ENCODE data around the gene KIAA2012. TPM values are rescaled to one million over a fixed set of nuclear protein-coding genes. Genes with fewer than 3 reads are reported as not detected.
"Not testable (repeated sequence)": the region's sequence is repeated elsewhere in the genome, so short reads cannot be mapped to it uniquely, and the experiment has no call there.

Gene KIAA2012
- total RNA-seq, 2 donors from 2014 or later = 0.11 TPM; not detected in 1

DNA sequence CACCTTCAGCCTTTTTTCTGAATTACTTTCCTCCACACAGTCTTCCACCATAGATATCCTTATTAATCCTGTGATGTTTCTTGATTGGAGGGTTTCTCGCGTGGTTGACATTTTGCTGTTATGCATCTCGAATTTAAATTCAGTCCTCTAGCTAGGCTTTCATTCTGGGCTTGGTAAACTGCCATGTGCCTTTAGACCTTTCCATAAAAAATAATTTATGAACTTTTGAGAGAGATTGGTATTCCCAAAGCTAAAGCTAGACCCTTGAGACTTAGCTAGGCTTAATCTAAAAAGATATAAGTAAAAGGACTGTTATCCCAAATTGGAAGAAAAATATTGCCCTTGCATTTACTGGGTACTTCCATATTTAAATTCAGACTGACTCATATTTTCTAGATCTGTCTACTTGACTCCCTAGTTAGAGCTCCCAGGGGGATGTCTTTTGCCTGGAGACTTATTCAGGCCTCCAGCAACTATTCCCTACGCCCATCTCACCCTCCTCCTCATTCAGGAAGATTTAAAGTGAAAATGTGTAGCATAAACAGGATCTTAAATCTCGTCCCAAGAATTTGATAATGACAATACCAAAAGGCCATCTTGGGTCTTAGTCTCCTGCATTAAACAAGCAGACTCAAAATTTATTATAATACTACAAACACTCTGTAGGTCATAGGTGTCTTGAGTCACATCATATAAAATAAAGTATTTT lies 60.3 kb downstream of the KIAA2012 start:
- intact Hi-C loops (cut with DNase I, micrococcal nuclease) = no loop called here
- DNase-seq (no peak), ATAC-seq (no peak)

DNA sequence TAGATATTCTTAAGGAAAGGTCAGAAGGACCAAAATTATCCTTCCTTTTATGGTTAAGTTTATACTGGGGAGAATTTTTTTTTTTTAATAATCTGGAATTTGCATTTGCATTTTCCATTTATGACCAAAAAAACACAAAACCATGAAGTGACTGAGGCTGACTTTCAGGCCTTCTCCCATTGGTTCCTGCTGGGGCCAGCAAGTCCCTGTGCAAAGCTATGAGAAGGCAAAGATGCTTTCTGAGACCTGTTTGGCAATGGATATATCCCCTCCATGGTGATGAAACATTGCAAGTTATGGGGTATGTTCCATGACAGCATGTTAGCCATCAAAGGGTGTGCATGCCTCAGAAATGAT lies 60.8 kb downstream of the KIAA2012 start:
- no peak for DNase-seq
- intact Hi-C loops (cut with DNase I, micrococcal nuclease) = no loop called here
- no peak for ATAC-seq

DNA sequence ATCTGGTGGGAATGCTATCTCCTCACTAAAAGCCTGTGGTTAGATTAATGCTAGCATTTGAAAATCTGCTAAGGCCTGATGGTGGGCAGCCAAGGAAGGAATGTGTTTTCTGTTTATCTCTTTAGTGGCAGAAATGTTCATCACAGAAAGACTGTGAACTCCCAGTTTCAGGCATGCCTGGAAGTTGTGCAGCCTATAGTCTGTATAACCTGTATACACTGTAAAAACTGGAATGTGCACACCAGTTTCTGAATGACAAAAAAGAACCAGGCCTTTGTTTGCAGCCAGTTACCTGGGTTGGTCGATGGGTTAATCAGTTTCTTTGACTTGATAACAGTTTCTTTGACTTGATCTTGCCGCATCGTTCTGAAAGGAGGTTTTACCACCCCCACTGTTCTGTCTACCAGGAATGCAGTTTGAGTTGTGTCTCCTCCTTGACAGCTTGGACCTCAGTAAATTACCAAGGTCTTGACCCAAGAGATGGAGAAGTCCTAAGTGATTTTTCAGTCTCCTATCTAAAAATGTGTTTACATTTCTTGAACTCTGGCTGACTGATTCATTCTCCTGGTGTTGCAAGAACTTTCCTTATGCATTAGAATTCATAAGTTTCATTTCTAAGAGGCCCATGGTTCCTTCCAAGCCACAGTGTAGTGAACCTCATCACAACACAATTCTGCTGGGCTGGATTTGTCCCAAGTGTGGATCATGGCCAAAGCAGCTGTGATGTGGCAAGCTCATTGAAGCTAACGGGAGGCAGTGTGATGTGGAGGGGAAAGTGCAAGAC lies 62.2 kb downstream of the KIAA2012 start:
- no peak for ATAC-seq
- peak; percentile 34 to 65 for DNase-seq
- intact Hi-C loops (cut with DNase I, micrococcal nuclease) = no loop called here

DNA sequence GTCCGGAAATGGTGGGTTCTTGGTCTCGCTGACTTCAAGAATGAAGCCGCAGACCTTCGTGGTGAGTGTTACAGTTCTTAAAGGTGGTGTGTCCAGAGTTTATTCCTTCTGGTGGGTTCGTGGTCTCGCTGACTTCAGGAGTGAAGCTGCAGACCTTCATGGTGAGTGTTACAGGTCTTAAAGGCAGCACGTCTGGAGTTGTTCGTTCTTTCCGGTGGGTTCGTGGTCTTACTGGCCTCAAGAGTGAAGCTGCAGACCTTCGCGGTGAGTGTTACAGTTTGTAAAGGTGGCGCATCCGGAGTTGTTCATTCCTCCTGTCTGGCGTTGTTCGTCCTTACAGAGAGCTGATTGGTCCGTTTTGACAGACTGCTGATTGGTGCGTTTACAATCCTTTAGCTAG lies 63.0 kb downstream of the KIAA2012 start:
- intact Hi-C loops (cut with DNase I, micrococcal nuclease); DNase-seq; ATAC-seq: not testable (repeated sequence)

DNA sequence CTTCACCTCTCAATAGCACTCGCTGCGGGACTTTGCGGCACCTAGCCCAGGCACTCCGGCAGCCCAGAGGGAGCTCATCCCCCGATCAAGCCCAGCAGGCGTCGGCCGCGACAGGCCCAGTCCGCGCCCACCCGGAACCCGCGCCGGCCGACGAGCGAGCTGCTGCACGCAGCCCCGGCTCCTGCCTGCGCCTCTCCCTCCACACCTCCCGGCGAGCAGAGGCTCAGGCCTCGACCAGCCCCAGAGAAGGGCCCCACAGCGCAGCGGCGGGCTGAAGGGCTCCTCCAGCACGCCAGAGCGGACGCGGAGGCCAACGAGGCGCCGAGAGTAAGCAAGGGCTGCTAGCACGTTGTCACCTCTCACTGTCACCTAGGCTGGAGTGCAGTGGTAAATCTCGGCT lies 63.5 kb downstream of the KIAA2012 start:
- no peak for ATAC-seq
- DNase-seq = no peak
- intact Hi-C loops (cut with DNase I, micrococcal nuclease) = no loop called here

DNA sequence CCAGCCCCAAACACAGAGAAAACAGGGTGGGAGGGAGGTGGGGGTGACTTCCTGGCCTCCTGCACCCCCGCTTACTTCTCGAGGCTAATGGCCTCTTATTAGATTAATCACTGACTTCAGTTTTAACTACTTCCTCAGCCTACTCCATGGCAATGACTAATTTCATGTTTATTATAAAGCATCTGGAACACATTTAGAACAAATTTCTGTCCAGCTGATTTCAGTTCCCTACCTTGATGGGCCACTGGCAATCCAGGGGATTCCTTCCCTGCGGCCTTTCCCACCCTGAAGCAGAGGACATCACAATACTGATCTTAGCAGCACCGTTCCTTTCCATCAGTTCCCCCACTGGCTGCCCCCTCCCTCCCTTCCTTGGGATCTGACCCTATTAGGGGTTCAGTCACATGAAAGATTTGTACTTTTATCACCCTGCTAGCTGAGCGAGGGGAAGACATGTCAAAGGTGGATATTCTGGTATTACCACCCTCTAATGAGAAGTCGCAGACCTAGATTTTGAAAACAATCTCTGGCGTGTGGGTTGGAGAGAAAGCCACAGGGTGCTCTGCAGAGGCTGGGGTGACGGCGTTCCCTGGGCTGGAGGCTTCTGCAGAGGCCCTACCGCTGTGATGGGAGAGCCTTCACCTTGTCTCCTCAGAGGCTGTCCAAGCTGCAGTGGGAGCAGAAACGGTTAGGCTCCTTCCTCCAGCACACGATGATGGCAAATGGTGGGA lies 67.6 kb downstream of the KIAA2012 start:
- ATAC-seq = no peak
- DNase-seq = no peak
- intact Hi-C loops (cut with DNase I, micrococcal nuclease) = no loop called here

DNA sequence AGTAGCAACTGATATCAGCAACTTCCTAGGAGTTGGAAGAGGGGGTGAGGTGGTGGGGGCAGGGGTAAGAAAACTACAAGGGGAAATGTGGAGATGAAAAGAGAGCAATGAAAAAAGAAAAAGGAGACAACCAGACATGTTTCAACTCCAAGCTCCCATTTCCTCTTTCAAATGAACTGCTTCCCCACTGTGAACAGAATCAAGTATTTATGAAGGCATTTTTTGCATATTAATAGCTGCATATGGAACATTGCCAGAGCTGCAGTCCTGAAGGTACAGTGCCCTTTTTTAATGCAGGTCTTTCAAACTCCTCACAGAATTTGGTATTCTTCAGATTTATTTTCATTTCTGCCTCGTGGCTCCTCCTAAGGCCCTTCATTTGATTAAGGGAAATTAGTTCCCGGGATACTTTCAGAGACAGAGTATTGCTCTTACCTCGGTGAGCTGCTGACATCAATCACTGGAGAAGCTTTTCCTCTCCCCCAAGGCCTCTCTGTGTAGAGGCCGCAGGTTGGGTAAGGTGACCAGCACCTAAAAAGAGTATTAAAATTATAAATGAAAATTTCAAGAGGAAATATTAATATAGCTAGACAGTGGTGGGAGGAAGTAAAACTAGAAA lies 68.4 kb downstream of the KIAA2012 start:
- ATAC-seq (no peak), DNase-seq (no peak)
- intact Hi-C loops (cut with DNase I, micrococcal nuclease) = no loop called here

DNA sequence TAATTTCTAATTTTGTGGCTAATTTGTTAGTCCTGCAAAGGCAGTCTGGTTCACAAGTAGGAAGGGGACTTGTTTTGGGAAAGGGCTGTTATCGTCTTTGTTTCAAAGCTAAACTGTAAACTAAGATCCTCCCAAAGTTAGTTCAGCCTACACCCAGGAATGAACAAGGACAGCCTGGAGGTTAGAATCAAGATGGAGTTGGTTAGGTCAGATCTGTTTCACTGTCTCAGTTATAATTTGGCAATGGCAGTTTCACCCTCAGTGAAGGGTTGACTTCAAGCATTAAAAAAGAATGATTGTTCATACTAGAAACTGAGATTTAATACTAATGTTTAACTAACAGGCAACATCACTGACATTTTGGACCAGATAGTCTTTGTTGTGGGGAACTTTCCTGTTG lies 69.5 kb downstream of the KIAA2012 start:
- intact Hi-C loops (cut with DNase I, micrococcal nuclease) = no loop called here
- DNase-seq (no peak), ATAC-seq (no peak)

DNA sequence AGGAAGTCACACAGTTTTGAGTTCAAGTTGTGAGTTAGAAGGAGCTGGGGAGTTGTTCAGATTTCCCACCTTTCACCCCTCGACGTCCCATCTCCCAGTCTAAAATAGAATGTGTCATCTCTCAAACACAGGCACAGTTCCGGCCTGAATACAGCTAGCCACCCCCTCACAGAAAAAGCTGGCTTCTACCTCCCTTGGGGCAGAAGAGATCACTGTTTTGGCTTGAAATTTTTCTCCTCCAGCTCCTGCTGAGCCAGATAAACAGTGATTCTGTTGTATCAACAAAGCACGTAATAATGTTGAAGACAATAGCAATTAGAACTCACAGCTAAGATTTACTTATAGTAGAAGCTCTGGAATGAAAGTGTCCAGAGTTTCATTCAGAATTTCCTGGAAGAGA lies 74.7 kb downstream of the KIAA2012 start:
- intact Hi-C loops (cut with DNase I, micrococcal nuclease) = no loop called here
- DNase-seq (no peak), ATAC-seq (no peak)

DNA sequence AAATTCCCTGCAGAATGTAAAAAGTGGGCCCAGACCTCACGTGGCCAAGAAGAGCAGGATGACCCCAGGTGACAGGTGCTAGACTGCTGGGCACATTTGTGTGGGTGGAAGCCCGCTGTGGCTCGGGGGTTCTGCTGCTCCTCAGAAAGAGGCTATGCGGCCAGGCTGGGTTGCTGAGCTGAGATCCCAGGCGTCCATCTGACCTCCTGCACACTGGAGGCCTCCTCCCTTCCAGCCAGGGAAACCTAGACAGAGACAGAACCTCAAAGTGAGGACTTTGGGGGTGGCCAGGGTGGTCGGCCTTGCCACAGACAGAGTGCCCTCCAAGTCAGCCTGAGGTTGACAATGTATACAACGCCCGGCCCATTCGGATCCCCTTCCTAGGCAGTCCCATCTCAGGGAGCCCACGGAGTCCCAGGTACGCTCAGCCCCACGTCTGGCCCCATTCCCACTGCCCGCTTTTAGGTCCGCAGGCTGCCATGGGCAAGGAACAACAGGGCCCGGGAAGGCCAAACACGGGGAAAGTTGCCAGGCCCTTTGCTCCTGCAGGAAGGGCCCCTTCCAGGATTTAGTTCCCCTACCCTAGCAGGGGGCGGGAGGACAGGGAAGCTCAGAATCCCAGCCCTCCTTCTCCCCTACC lies 75.6 kb downstream of the KIAA2012 start:
- intact Hi-C loops (cut with DNase I, micrococcal nuclease) = no loop called here
- ATAC-seq (no peak), DNase-seq (no peak)

DNA sequence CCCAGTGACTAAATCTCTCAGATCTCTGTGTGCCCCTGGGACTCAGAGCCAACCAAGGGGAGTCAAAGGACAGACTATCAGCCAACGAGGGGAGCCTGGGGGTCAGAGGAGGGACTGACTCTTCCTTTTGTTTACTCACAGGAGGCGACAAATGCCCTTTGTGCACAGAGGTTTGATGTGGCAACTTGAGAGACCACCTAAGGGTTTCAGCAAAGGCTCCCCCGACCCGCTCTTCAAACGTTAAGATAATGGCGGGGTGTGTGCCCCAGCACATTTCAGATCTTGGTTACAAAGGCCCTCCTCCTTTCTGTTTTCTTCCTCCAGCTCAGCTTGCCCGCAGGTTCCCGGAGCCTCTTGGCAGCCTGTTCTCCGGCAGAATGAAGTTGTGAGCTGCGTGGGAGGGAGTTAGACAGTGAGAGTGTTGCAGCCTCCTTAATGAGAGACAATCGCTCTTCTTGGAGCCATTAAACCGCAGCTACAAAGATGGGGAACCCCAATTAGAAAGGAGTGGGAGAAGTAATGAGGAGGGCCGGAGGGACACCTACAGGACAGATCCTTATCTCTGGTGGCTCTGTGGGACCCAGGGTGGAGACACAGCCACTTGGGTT lies 76.2 kb downstream of the KIAA2012 start:
- DNase-seq (no peak), ATAC-seq (no peak)
- intact Hi-C loops (cut with DNase I, micrococcal nuclease) = no loop called here

DNA sequence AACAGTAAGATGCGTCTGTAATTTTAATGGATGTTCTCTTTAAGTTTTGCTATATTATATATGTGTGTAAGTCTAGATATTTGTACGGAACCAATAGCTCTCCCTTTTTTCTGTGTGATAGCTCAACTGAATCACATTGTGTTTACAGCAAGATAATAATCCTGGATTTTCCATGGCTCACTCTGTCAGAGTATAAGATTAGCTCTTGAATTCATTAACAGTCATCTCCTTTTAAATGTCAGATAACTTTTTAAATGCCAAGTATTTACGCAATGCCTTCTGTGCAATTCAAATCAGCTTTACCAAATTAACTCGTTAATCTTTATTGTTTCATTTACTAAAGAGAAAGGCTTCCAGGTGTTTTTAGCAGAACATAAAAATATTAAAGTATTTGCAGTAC lies 76.9 kb downstream of the KIAA2012 start:
- DNase-seq = no peak
- no peak for ATAC-seq
- intact Hi-C loops (cut with DNase I, micrococcal nuclease) = no loop called here

DNA sequence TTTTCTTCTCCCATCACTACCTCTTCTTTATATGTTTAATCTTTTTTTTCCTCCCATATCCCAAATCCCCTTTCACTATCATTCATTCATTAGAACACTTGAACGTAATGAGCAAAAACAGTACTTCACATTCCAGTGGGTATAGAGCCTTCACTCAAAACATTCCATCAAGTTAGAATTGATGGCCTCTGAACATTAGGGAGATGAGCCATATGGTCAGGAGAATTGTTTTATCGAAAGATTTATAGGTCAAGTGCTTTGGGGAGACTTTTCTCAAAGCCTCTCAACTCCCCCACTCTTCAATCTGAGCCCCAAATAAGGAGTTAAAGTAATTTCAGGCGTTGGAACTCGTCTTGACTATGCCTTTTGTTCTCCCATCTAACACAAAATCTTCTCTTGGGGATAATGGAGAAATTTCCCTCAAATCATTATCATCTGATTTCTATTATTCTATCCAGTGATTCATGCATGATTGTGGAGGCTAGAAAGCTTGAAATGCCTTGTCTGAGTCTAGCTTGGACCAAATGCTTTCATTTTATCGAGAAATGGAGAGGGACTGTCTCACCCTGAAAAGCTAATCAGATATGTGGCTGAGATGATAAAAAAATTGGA lies 79.2 kb downstream of the KIAA2012 start:
- intact Hi-C loops (cut with DNase I, micrococcal nuclease) = no loop called here
- DNase-seq = no peak
- no peak for ATAC-seq

DNA sequence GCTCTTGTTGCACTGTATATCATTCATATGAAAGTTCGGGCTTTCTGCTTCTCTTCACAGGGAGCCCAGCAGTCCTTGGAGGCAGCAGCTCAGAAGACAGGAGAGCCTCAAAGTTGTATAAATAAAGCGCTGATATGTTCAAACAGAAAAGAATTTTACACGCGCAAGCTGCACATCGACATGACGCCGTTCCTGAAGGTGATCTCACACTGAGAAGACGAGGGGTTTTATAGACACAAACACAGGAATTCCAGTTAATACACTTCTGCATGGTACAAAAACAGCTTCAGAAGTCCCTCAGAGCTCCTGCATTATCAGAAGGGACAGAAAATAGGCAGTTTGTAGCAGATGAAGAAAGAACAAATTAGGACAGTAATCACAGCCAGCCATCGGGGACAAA lies 81.6 kb downstream of the KIAA2012 start:
- DNase-seq = no peak
- intact Hi-C loops (cut with DNase I, micrococcal nuclease) = no loop called here
- ATAC-seq = no peak

DNA sequence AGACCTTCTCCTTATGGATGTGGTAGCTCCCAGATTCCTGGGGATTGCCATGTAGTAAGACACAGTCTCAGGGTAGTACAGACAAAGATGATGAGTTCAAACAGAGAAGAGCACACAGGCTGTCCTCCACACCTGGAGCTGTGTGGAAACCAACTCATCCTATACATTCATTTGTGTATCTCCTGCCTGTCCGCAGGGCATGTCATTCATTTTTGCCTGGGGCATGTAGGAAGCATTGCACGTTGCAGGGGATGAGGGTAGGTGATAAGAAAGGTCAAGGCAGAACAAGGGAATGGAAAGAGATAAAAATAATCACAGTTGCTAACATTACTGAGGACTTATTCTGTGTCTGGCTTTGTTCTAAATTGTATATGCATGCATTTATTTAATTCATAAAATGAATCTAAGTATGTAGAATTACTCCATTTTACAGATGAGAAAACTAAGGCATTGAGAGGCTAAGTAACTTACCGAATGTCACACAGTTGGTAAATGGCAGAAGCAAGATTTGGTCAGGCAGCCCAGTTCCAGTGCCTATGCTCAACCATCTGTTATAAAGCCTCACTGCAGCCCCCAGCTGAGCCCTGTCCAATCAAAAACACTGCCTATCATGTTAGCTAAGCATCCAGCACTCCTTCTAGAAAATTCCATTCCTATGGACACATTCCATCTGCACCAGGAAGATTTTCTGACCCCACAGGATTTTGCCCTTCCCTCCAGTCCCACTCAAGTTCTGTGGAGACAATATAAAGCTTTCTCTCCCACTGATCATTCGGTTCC lies 84.3 kb downstream of the KIAA2012 start:
- no peak for DNase-seq
- intact Hi-C loops (cut with DNase I, micrococcal nuclease) = no loop called here
- no peak for ATAC-seq

DNA sequence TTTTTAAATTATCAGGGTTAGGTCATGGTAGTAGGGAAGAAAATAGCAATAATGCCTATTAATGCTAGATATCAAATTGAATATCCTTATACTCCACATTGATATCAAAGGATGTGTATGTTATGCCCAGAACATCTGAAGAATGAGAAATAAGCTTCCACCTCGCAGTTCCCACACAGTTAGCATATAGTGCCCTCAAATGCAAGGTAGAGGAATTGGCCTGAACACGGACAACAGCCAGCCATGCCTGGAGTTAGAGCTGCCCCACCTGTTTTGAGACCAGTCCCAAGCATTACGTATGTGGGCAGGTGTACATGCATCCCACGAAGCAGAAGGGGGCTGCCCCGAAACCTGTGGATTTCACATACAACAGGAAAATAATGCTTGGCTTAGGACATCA lies 85.7 kb downstream of the KIAA2012 start:
- ATAC-seq (no peak), DNase-seq (no peak)
- intact Hi-C loops (cut with DNase I, micrococcal nuclease) = no loop called here

DNA sequence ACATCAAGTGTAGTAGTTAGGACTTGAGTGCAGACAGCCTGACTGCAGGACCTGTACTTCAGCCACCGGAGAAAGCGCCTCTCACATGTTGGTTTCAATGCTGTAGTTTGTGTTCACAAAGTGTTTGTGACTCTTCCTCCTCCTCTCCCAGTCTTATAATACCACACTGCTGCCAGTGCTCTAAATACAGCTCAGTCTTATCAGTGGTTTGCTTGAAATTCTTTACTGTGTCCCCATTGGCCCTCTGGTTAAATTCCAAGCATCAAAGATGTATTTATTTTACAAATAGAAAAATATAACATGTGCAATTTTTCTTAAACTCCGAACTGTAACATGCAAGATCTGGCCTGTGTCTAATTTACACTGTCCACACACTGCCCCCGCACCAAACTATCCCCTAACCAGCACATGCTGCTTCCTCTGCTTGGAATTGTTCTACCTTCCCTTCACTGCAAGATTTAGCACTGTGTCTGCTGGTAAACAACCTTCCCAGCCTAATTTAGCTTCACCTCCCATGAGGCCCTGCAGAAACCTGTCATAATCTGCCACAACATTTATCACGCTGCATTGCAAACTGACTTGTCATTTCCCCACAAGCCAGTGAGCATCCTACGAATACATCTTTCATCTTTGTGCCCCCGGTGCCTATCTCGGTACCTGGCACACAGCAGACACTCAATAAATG lies 88.2 kb downstream of the KIAA2012 start:
- no peak for ATAC-seq
- DNase-seq = no peak
- intact Hi-C loops (cut with DNase I, micrococcal nuclease) = no loop called here

Measured in left colon (tissue), 2 donors.